DND-41 (cell line): ENCODE data around the gene LRRC14B.

Source experiments
- EZH2 ChIP-seq: IDR thresholded peaks from 3 replicates; pipeline ENCODE4 v1.6.1; 2012; ENCODE audit warnings: borderline replicate concordance, low read depth, mild to moderate bottlenecking, moderate library complexity, low read length, inconsistent platforms; ENCODE audit not compliant: severe bottlenecking
- TF ChIP-seq, protein P1 (sequence below): IDR thresholded peaks from 2 replicates; pipeline ENCODE4 v1.5.1; 2012; ENCODE audit warnings: borderline replicate concordance, low read length, moderate library complexity, mild to moderate bottlenecking; ENCODE audit not compliant: poor library complexity, severe bottlenecking; ENCODE audit errors: extremely low read depth

DNA sequence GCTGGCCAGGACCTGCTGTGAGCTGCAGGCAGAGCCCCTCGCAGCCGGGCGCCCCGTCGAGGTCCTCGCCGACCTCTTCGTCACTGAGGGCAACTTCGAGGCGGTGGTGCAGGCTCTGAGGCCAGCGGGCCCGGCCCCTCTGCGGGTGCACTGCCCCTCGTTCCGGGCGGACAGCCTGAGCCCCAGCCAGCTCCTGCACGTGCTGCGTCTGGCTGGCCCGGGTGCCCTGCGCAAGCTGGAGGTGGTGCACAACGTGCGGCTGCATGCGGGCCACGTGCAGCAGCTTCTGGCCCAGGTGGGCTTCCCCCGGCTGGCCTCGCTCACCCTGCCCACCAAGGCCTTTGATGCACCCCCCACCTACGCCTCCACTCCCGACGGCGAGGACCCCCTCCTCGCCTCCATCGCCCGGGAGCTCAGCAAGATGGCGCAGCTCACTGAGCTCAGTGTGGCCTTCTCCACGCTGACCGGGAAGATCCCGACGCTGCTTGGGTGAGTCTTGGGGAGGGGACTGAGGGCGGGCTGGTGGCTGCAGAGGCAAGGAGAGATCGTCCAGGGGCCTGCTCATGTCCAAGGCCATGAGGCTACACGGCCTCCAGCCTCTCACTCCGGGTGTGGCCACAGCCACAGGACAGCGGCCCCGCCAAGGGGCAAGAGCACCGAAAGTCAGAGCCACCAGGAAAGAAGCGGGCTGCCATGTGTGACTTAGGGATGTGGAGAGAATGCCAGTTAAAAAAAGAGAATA lies 825 bp downstream of the LRRC14B start:
- TF ChIP-seq, protein P1, sequence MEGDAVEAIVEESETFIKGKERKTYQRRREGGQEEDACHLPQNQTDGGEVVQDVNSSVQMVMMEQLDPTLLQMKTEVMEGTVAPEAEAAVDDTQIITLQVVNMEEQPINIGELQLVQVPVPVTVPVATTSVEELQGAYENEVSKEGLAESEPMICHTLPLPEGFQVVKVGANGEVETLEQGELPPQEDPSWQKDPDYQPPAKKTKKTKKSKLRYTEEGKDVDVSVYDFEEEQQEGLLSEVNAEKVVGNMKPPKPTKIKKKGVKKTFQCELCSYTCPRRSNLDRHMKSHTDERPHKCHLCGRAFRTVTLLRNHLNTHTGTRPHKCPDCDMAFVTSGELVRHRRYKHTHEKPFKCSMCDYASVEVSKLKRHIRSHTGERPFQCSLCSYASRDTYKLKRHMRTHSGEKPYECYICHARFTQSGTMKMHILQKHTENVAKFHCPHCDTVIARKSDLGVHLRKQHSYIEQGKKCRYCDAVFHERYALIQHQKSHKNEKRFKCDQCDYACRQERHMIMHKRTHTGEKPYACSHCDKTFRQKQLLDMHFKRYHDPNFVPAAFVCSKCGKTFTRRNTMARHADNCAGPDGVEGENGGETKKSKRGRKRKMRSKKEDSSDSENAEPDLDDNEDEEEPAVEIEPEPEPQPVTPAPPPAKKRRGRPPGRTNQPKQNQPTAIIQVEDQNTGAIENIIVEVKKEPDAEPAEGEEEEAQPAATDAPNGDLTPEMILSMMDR: no peak
- no peak for TF ChIP-seq EZH2
